ENCODE data around the gene ZNF280D.
A peak's percentile ranks its signal among the peaks of the same experiment; 100 is the strongest.

ZNF280D gene

GRCh38 chr15:56675930-56676329 is 57.4 kb downstream of the ZNF280D start:
- peaks cover 12% of the 10 kb centered on the region for H3K36me3 Mint-ChIP-seq (ENCODE audit: insufficient read depth)
- no peak overlapping the region for H3K4me3 Mint-ChIP-seq
- peaks cover 0 to 10% of the 10 kb centered on the region in 2 donors for H3K4me1 Mint-ChIP-seq (ENCODE audit: low read depth in 2 of 2)
- no peaks in the 10 kb centered on the region for H3K9me3 Mint-ChIP-seq
- ATAC-seq (replicated peaks) (no peak), DNase-seq (no peak)
- H3K27me3 Mint-ChIP-seq, result no peaks in the 10 kb centered on the region
- H3K27ac Mint-ChIP-seq, result no peak overlapping the region

GRCh38 chr15:56674857-56675256 is 58.5 kb downstream of the ZNF280D start:
- DNase-seq (no peak), ATAC-seq (replicated peaks) (no peak)
- no peak overlapping the region for H3K27ac Mint-ChIP-seq
- no peak overlapping the region for H3K4me3 Mint-ChIP-seq
- no peaks in the 10 kb centered on the region for H3K27me3 Mint-ChIP-seq
- H3K9me3 Mint-ChIP-seq, result no peaks in the 10 kb centered on the region
- peaks cover 8% of the 10 kb centered on the region for H3K36me3 Mint-ChIP-seq (ENCODE audit: insufficient read depth)
- peaks cover 0 to 10% of the 10 kb centered on the region in 2 donors for H3K4me1 Mint-ChIP-seq (ENCODE audit: low read depth in 2 of 2)

- Mint-ChIP-seq H3K36me3 (ENCODE audit: insufficient read depth) (peaks cover 8% of the 10 kb centered on the region), H3K27ac (no peak overlapping the region), H3K9me3 (no peaks in the 10 kb centered on the region), H3K4me1 (ENCODE audit: low read depth in 2 of 2) (peaks cover 0 to 10% of the 10 kb centered on the region in 2 donors), H3K4me3 (no peak overlapping the region), H3K27me3 (no peaks in the 10 kb centered on the region)
- ATAC-seq (replicated peaks) (no peak), DNase-seq (no peak)
These were observed 60.6 kb downstream of the ZNF280D start for GRCh38 chr15:56672721-56673120.

- Mint-ChIP-seq H3K27me3 (no peaks in the 10 kb centered on the region), H3K4me1 (ENCODE audit: low read depth in 2 of 2) (peaks cover 0 to 3% of the 10 kb centered on the region in 2 donors), H3K27ac (no peak overlapping the region), H3K9me3 (no peaks in the 10 kb centered on the region), H3K4me3 (no peak overlapping the region), H3K36me3 (ENCODE audit: insufficient read depth) (peaks cover 40% of the 10 kb centered on the region)
- ATAC-seq (replicated peaks) (no peak), DNase-seq (no peak)
These were observed 65.8 kb downstream of the ZNF280D start for GRCh38 chr15:56667517-56667916.

- no peak overlapping the region for H3K4me3 Mint-ChIP-seq
- DNase-seq (no peak), ATAC-seq (replicated peaks) (no peak)
- H3K27ac Mint-ChIP-seq, result no peak overlapping the region
- H3K9me3 Mint-ChIP-seq, result no peaks in the 10 kb centered on the region
- H3K4me1 Mint-ChIP-seq (ENCODE audit: low read depth in 2 of 2), result peaks cover 2 to 6% of the 10 kb centered on the region in 2 donors
- no peaks in the 10 kb centered on the region for H3K27me3 Mint-ChIP-seq
- peaks cover 38% of the 10 kb centered on the region for H3K36me3 Mint-ChIP-seq (ENCODE audit: insufficient read depth)
These were observed 72.4 kb downstream of the ZNF280D start for GRCh38 chr15:56660943-56661342.

- H3K36me3 Mint-ChIP-seq (ENCODE audit: insufficient read depth), result peaks cover 24% of the 10 kb centered on the region
- H3K27me3 Mint-ChIP-seq, result no peaks in the 10 kb centered on the region
- ATAC-seq (replicated peaks) (no peak), DNase-seq (no peak)
- H3K4me1 Mint-ChIP-seq (ENCODE audit: low read depth in 2 of 2), result peaks cover 2 to 6% of the 10 kb centered on the region in 2 donors
- H3K9me3 Mint-ChIP-seq, result no peaks in the 10 kb centered on the region
- no peak overlapping the region for H3K4me3 Mint-ChIP-seq
- H3K27ac Mint-ChIP-seq, result no peak overlapping the region
These were observed 74.1 kb downstream of the ZNF280D start for GRCh38 chr15:56659197-56659596.

GRCh38 chr15:56654624-56655023 is 78.7 kb downstream of the ZNF280D start:
- H3K27ac Mint-ChIP-seq, result no peak overlapping the region
- H3K9me3 Mint-ChIP-seq, result no peaks in the 10 kb centered on the region
- no peak for DNase-seq
- no peak for ATAC-seq (replicated peaks)
- H3K4me1 Mint-ChIP-seq (ENCODE audit: low read depth in 2 of 2), result peaks cover under 1 to 3% of the 10 kb centered on the region in 2 donors
- peaks cover 15% of the 10 kb centered on the region for H3K36me3 Mint-ChIP-seq (ENCODE audit: insufficient read depth)
- H3K4me3 Mint-ChIP-seq, result no peak overlapping the region
- H3K27me3 Mint-ChIP-seq, result no peaks in the 10 kb centered on the region

GRCh38 chr15:56654216-56654615 is 79.1 kb downstream of the ZNF280D start:
- ATAC-seq (replicated peaks) (no peak), DNase-seq (no peak)
- H3K27ac Mint-ChIP-seq, result no peak overlapping the region
- no peaks in the 10 kb centered on the region for H3K9me3 Mint-ChIP-seq
- peaks cover 15% of the 10 kb centered on the region for H3K36me3 Mint-ChIP-seq (ENCODE audit: insufficient read depth)
- H3K27me3 Mint-ChIP-seq, result no peaks in the 10 kb centered on the region
- H3K4me3 Mint-ChIP-seq, result no peak overlapping the region
- H3K4me1 Mint-ChIP-seq (ENCODE audit: low read depth in 2 of 2), result no peaks in the 10 kb centered on the region

GRCh38 chr15:56653787-56654186 is 79.5 kb downstream of the ZNF280D start:
- ATAC-seq (replicated peaks) (no peak), DNase-seq (no peak)
- no peaks in the 10 kb centered on the region for H3K27me3 Mint-ChIP-seq
- H3K4me3 Mint-ChIP-seq, result no peak overlapping the region
- no peaks in the 10 kb centered on the region for H3K4me1 Mint-ChIP-seq (ENCODE audit: low read depth in 2 of 2)
- H3K27ac Mint-ChIP-seq, result no peak overlapping the region
- no peaks in the 10 kb centered on the region for H3K9me3 Mint-ChIP-seq
- peaks cover 15% of the 10 kb centered on the region for H3K36me3 Mint-ChIP-seq (ENCODE audit: insufficient read depth)

- no peaks in the 10 kb centered on the region for H3K9me3 Mint-ChIP-seq
- no peaks in the 10 kb centered on the region for H3K27me3 Mint-ChIP-seq
- H3K36me3 Mint-ChIP-seq (ENCODE audit: insufficient read depth), result peaks cover 15% of the 10 kb centered on the region
- ATAC-seq (replicated peaks), result no peak
- no peaks in the 10 kb centered on the region for H3K4me1 Mint-ChIP-seq (ENCODE audit: low read depth in 2 of 2)
- H3K27ac Mint-ChIP-seq, result no peak overlapping the region
- H3K4me3 Mint-ChIP-seq, result no peak overlapping the region
- DNase-seq, result no peak
These were observed 80.2 kb downstream of the ZNF280D start for GRCh38 chr15:56653107-56653506.

GRCh38 chr15:56648311-56648710 is 85.0 kb downstream of the ZNF280D start:
- H3K4me3 Mint-ChIP-seq, result no peak overlapping the region
- no peaks in the 10 kb centered on the region for H3K4me1 Mint-ChIP-seq (ENCODE audit: low read depth in 2 of 2)
- no peak for DNase-seq

GRCh38 chr15:56640549-56640948 is 92.8 kb downstream of the ZNF280D start:
- ATAC-seq (replicated peaks) (no peak), DNase-seq (no peak)
- Mint-ChIP-seq H3K27ac (no peak overlapping the region), H3K27me3 (no peaks in the 10 kb centered on the region), H3K9me3 (no peaks in the 10 kb centered on the region), H3K36me3 (ENCODE audit: insufficient read depth) (peaks cover 4% of the 10 kb centered on the region), H3K4me3 (no peak overlapping the region), H3K4me1 (ENCODE audit: low read depth in 2 of 2) (no peaks in the 10 kb centered on the region)

More at GRCh38 chr15:56648311-56648710, 85.0 kb downstream of the ZNF280D start:
- Mint-ChIP-seq H3K27ac (no peak overlapping the region), H3K36me3 (ENCODE audit: insufficient read depth) (peaks cover 4% of the 10 kb centered on the region), H3K27me3 (no peaks in the 10 kb centered on the region), H3K9me3 (no peaks in the 10 kb centered on the region)
- no peak for ATAC-seq (replicated peaks)

- no peaks in the 10 kb centered on the region for H3K4me1 Mint-ChIP-seq (ENCODE audit: low read depth in 2 of 2)
- no peak for DNase-seq
- no peak for ATAC-seq (replicated peaks)
- no peaks in the 10 kb centered on the region for H3K9me3 Mint-ChIP-seq
- peaks cover 4% of the 10 kb centered on the region for H3K36me3 Mint-ChIP-seq (ENCODE audit: insufficient read depth)
- H3K27me3 Mint-ChIP-seq, result no peaks in the 10 kb centered on the region
- H3K27ac Mint-ChIP-seq, result no peak overlapping the region
- H3K4me3 Mint-ChIP-seq, result no peak overlapping the region
These were observed 93.2 kb downstream of the ZNF280D start for GRCh38 chr15:56640127-56640526.

GRCh38 chr15:56639631-56640030 is 93.7 kb downstream of the ZNF280D start:
- Mint-ChIP-seq H3K27me3 (no peaks in the 10 kb centered on the region), H3K27ac (no peak overlapping the region), H3K36me3 (ENCODE audit: insufficient read depth) (peaks cover 4% of the 10 kb centered on the region), H3K4me3 (no peak overlapping the region), H3K4me1 (ENCODE audit: low read depth in 2 of 2) (no peaks in the 10 kb centered on the region), H3K9me3 (no peaks in the 10 kb centered on the region)
- no peak for DNase-seq
- ATAC-seq (replicated peaks), result no peak

- no peaks in the 10 kb centered on the region for H3K27me3 Mint-ChIP-seq
- DNase-seq, result no peak
- no peaks in the 10 kb centered on the region for H3K4me1 Mint-ChIP-seq (ENCODE audit: low read depth in 2 of 2)
- no peak for ATAC-seq (replicated peaks)
- H3K9me3 Mint-ChIP-seq, result no peaks in the 10 kb centered on the region
- peaks cover 8% of the 10 kb centered on the region for H3K36me3 Mint-ChIP-seq (ENCODE audit: insufficient read depth)
- H3K4me3 Mint-ChIP-seq, result no peak overlapping the region
- peak overlapping the region in 1 of 2 donors; percentile 6 for H3K27ac Mint-ChIP-seq
These were observed 101.5 kb downstream of the ZNF280D start for GRCh38 chr15:56631765-56632164.
